HCT116 (cell line): ENCODE measurements around the gene NRIP2. TPM values are rescaled to one million over a fixed set of nuclear protein-coding genes. Genes with fewer than 3 reads are reported as not detected.

Experiments
- ATAC-seq: fragments of 200-7000 bp; cut with Tn5 transposase; 2 replicates; pipeline ENCODE4 v1.9.1; 2020; ENCODE audit warnings: mild to moderate bottlenecking, moderate library complexity
- BruUV-seq: library from RNA; stranded (reverse); fragments of 400-500 nt; replicated peaks from 2 replicates; lab custom pipeline; 2021; lab: Mats Ljungman, UMichigan
- CTCF ChIA-PET: fragments of 300-600 bp; sonication (Branson Sonifier 250); formaldehyde crosslinking; loops from one replicate; lab custom pipeline; 2021; ENCODE audit warnings: antibody characterized with exemption; lab: Charles Lee
- POLR2A ChIA-PET: fragments of 300-600, 350-600 bp; sonication (Branson Sonifier 250); formaldehyde crosslinking; loops from one replicate; lab custom pipeline; 2021; ENCODE audit warnings: antibody characterized with exemption; lab: Charles Lee
- RAD21 ChIA-PET, 2 experiments: fragments of 300-600 bp; sonication (Branson Sonifier 250); formaldehyde crosslinking; loops; one replicate each; lab custom pipeline; 2023; ENCODE audit warnings: low total read pairs in 2 of 2; ENCODE audit not compliant: uncharacterized antibody in 2 of 2, unreplicated experiment in 2 of 2, low non-redundant PET in 1 of 2; lab: Charles Lee
- DNase-seq: peaks from one replicate; pipeline ENCODE4 v3.0.0-alpha.2; 2010; ENCODE audit warnings: low read depth, low spot score
- H2AFZ ChIP-seq: fragments of 200-600 bp; shearing (Covaris generic), sonication (generic); 2 replicates; pipeline ENCODE4 v1.6.1; 2017; ENCODE audit warnings: low read depth, mixed run types, mixed read lengths, antibody characterized with exemption, low read length; ENCODE audit not compliant: poor library complexity, severe bottlenecking
- H3K27ac ChIP-seq: 2 replicates; pipeline ENCODE4 v1.5.1; 2012; ENCODE audit warnings: low read depth, low read length
- H3K27me3 ChIP-seq: fragments of 200-600 bp; sonication (generic); 2 replicates; pipeline ENCODE4 v1.6.1; 2016; ENCODE audit warnings: mixed run types, low read length, mixed read lengths; ENCODE audit not compliant: insufficient read depth
- H3K36me3 ChIP-seq, 2 experiments: fragments of 200-500 bp in 1 of 2; fragments of 200-600 bp in 1 of 2; sonication (Bioruptor generic) in 1 of 2; sonication (generic) in 1 of 2; 2 replicates each; pipeline versions ENCODE4 v1.5.1 to v1.6.1; 2014 to 2016; ENCODE audit warnings: low read length in 2 of 2, inconsistent platforms in 1 of 2, mixed read lengths in 1 of 2, mixed run types in 1 of 2; ENCODE audit not compliant: insufficient read depth in 2 of 2, control insufficient read depth in 1 of 2
- H3K4me1 ChIP-seq, 2 experiments: fragments of 200-600 bp in 1 of 2; sonication (generic) in 1 of 2; 2 replicates each; pipeline versions ENCODE4 v1.5.1 to v1.6.1; 2012 to 2017; ENCODE audit warnings: low read length in 2 of 2, inconsistent platforms in 1 of 2, mild to moderate bottlenecking in 1 of 2, mixed read lengths in 1 of 2, mixed run types in 1 of 2, moderate library complexity in 1 of 2; ENCODE audit not compliant: insufficient read depth in 2 of 2, control insufficient read depth in 1 of 2
- H3K4me2 ChIP-seq: fragments of 200-600 bp; sonication (generic); 2 replicates; pipeline ENCODE4 v1.6.1; 2017; ENCODE audit warnings: mixed run types, low read length, mixed read lengths
- H3K4me3 ChIP-seq, 2 experiments: fragments of 200-600 bp in 1 of 2; sonication (generic) in 1 of 2; replicated peaks in 1 of 2; 2 replicates each; pipeline ENCODE4 v1.5.1; 2011 to 2016; ENCODE audit warnings: low read length in 2 of 2, control low read depth in 1 of 2, low read depth in 1 of 2, mild to moderate bottlenecking in 1 of 2, mixed read lengths in 1 of 2, mixed run types in 1 of 2
- H3K79me2 ChIP-seq: fragments of 200-600 bp; sonication (generic); 2 replicates; pipeline ENCODE4 v1.6.1; 2017; ENCODE audit warnings: mild to moderate bottlenecking, mixed run types, low read length, moderate library complexity, mixed read lengths; ENCODE audit not compliant: insufficient read depth
- H3K9ac ChIP-seq: fragments of 200-600 bp; sonication (generic); 2 replicates; pipeline ENCODE4 v1.6.1; 2016; ENCODE audit warnings: low read length, mixed read lengths
- H3K9me2 ChIP-seq: fragments of 200-600 bp; sonication (generic), shearing (Covaris generic); 2 replicates; pipeline ENCODE4 v1.6.1; 2017; ENCODE audit warnings: mixed run types, mild to moderate bottlenecking, moderate library complexity; ENCODE audit not compliant: insufficient read depth
- H3K9me3 ChIP-seq, 2 experiments: fragments of 200-500 bp in 1 of 2; fragments of 200-600 bp in 1 of 2; sonication (Bioruptor generic) in 1 of 2; sonication (generic) in 1 of 2; 2 replicates each; pipeline ENCODE4 v1.6.1; 2014 to 2017; ENCODE audit warnings: low read length in 2 of 2, mixed read lengths in 2 of 2, inconsistent platforms in 1 of 2, low read depth in 1 of 2, mild to moderate bottlenecking in 1 of 2, mixed run types in 1 of 2, moderate library complexity in 1 of 2; ENCODE audit not compliant: control insufficient read depth in 1 of 2, insufficient read depth in 1 of 2
- H4K20me1 ChIP-seq: fragments of 200-600 bp; sonication (generic), shearing (Covaris generic); 2 replicates; pipeline ENCODE4 v1.6.1; 2017; ENCODE audit warnings: mixed run types, mild to moderate bottlenecking, moderate library complexity; ENCODE audit not compliant: insufficient read depth
- ATF3 ChIP-seq: IDR thresholded peaks from 2 replicates; pipeline ENCODE4 v1.6.1; 2012
- CBX3 ChIP-seq: IDR thresholded peaks from 2 replicates; pipeline ENCODE4 v1.6.1; 2012; ENCODE audit warnings: low read depth
- CEBPB ChIP-seq: IDR thresholded peaks from 2 replicates; pipeline ENCODE4 v1.6.1; 2012; ENCODE audit warnings: low read depth
- EGR1 ChIP-seq: IDR thresholded peaks from 2 replicates; pipeline ENCODE4 v1.6.1; 2012; ENCODE audit warnings: low read depth
- EZH2 ChIP-seq: fragments of 200-600 bp; sonication (generic); IDR thresholded peaks from 2 replicates; pipeline ENCODE4 v1.6.1; 2017; ENCODE audit warnings: antibody characterized with exemption, mixed run types
- EZH2phosphoT487 ChIP-seq: fragments of 200-600 bp; IDR thresholded peaks from 2 replicates; pipeline ENCODE4 v1.6.1; 2018; ENCODE audit warnings: antibody characterized with exemption, borderline replicate concordance
- FOSL1 ChIP-seq: IDR thresholded peaks from 2 replicates; pipeline ENCODE4 v1.6.1; 2012; ENCODE audit warnings: low read depth
- MAX ChIP-seq: IDR thresholded peaks from 2 replicates; pipeline ENCODE4 v1.6.1; 2012
- POLR2A ChIP-seq: IDR thresholded peaks from 2 replicates; pipeline ENCODE4 v1.7.0; 2011; ENCODE audit warnings: borderline replicate concordance; ENCODE audit not compliant: insufficient read depth, insufficient read length; ENCODE audit errors: extremely low read depth
- RAD21 ChIP-seq: IDR thresholded peaks from 2 replicates; pipeline ENCODE4 v1.6.1; 2012; ENCODE audit warnings: low read depth, mild to moderate bottlenecking
- SIN3A ChIP-seq: IDR thresholded peaks from 2 replicates; pipeline ENCODE4 v1.6.1; 2012; ENCODE audit warnings: low read depth
- SP1 ChIP-seq: IDR thresholded peaks from 2 replicates; pipeline ENCODE4 v1.6.1; 2012; ENCODE audit warnings: low read depth
- TCF7L2 ChIP-seq: IDR thresholded peaks from 2 replicates; pipeline ENCODE4 v1.7.0; 2011; ENCODE audit warnings: borderline replicate concordance, inconsistent platforms; ENCODE audit not compliant: insufficient read depth, insufficient read length; ENCODE audit errors: extremely low read depth
- YY1 ChIP-seq: IDR thresholded peaks from 2 replicates; pipeline ENCODE4 v1.6.1; 2011; ENCODE audit warnings: low read length, low read depth, moderate library complexity, mild to moderate bottlenecking; ENCODE audit not compliant: insufficient replicate concordance; ENCODE audit errors: extremely low read depth
- ZFX ChIP-seq: fragments of 450-650 bp; IDR thresholded peaks from 2 replicates; pipeline ENCODE4 v1.6.1; 2017
- ZNF274 ChIP-seq: fragments of 200-500 bp; sonication (Bioruptor generic); IDR thresholded peaks from 2 replicates; pipeline ENCODE4 v1.6.1; 2014; ENCODE audit warnings: mild to moderate bottlenecking, low read depth, low read length, inconsistent platforms
- intact Hi-C: fragments of 100-400 bp; cut with micrococcal nuclease; formaldehyde crosslinking; loops from 2 replicates; pipeline ENCODE4 v1.10.0; 2022
- total RNA-seq: library from RNA; stranded (reverse); gene quantifications from one replicate; pipeline ENCODE4 v1.2.1, GENCODE V29; 2021; ENCODE audit not compliant: unreplicated experiment
- TF ChIP-seq, protein P1 (sequence below), 3 experiments: fragments of 200-600 bp in 1 of 3; sonication (generic) in 1 of 3; IDR thresholded peaks in 2 of 3; conservative IDR thresholded peaks in 1 of 3; 2 replicates each; pipeline ENCODE4 v1.5.1; 2012 to 2017; ENCODE audit warnings: low read depth in 2 of 3, low read length in 2 of 3, antibody characterized with exemption in 1 of 3, borderline replicate concordance in 1 of 3, control low read depth in 1 of 3, mild to moderate bottlenecking in 1 of 3, mixed read lengths in 1 of 3, mixed run types in 1 of 3, moderate library complexity in 1 of 3; ENCODE audit not compliant: insufficient read depth in 1 of 3

NRIP2 gene
- total RNA-seq, 1 experiment from 2014 or later: not detected

GRCh38 chr12:2791089-2791488 lies 43.7 kb downstream of the NRIP2 start:
- Histone ChIP-seq H3K36me3 (peaks cover 0 to 1% of the 10 kb centered on the region in 2 experiments; a peak in 1 of 4 replicates), H3K4me2 (no peak overlapping the region), H3K9me3 (no peaks in the 10 kb centered on the region), H3K79me2 (peaks cover 6% of the 10 kb centered on the region), H4K20me1 (no peaks in the 10 kb centered on the region; the same call in 1 of the 2 replicates), H3K4me1 (peaks cover 5 to 10% of the 10 kb centered on the region in 2 experiments; a peak in 3 of 4 replicates), H3K27me3 (no peaks in the 10 kb centered on the region), H3K27ac (no peak overlapping the region), H3K9me2 (no peaks in the 10 kb centered on the region), H3K9ac (no peak overlapping the region), H3K4me3 (no peak overlapping the region), H2AFZ (no peak overlapping the region)
- no peak for ATAC-seq
- POLR2A ChIA-PET: no interaction called here
- no peak for DNase-seq
- no peak for TF ChIP-seq RAD21
- TF ChIP-seq CBX3: no peak
- TF ChIP-seq EZH2phosphoT487: no peak
- TF ChIP-seq, protein P1, sequence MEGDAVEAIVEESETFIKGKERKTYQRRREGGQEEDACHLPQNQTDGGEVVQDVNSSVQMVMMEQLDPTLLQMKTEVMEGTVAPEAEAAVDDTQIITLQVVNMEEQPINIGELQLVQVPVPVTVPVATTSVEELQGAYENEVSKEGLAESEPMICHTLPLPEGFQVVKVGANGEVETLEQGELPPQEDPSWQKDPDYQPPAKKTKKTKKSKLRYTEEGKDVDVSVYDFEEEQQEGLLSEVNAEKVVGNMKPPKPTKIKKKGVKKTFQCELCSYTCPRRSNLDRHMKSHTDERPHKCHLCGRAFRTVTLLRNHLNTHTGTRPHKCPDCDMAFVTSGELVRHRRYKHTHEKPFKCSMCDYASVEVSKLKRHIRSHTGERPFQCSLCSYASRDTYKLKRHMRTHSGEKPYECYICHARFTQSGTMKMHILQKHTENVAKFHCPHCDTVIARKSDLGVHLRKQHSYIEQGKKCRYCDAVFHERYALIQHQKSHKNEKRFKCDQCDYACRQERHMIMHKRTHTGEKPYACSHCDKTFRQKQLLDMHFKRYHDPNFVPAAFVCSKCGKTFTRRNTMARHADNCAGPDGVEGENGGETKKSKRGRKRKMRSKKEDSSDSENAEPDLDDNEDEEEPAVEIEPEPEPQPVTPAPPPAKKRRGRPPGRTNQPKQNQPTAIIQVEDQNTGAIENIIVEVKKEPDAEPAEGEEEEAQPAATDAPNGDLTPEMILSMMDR (IDR thresholded peaks at IDR 0.05 in 2 of 3, conservative IDR thresholded peaks at IDR 0.05 in 1 of 3; ENCODE audit: borderline replicate concordance in 1 of 3, insufficient read depth in 1 of 3, low read depth in 2 of 3, low read length in 2 of 3): no peak
- no peak for TF ChIP-seq POLR2A
- no peak for TF ChIP-seq EGR1
- no peak for TF ChIP-seq SP1
- no peak for TF ChIP-seq EZH2
- TF ChIP-seq FOSL1: no peak
- TF ChIP-seq ATF3: no peak
- no peak for TF ChIP-seq SIN3A
- no peak for TF ChIP-seq ZFX
- TF ChIP-seq CEBPB: no peak
- TF ChIP-seq ZNF274: no peak
- no peak for TF ChIP-seq TCF7L2
- no peak for TF ChIP-seq YY1
- TF ChIP-seq MAX: no peak
- no TSS peak for BruUV-seq
- intact Hi-C loops: no loop called here
- RAD21 ChIA-PET: no interaction called here
- CTCF ChIA-PET: no interaction called here
